CD14-positive monocyte (primary cell): ENCODE results near the gene CCNL1. TPM values are rescaled to one million over a fixed set of nuclear protein-coding genes. Genes with fewer than 3 reads are reported as not detected.

Source experiments
- DNase-seq, 3 donors: peaks; one replicate each; pipeline ENCODE4 v3.0.0-alpha.2; 2011 to 2022
- H2AFZ ChIP-seq: 2 replicates; pipeline ENCODE4 v1.6.0; 2012; ENCODE audit warnings: mild to moderate bottlenecking, low read depth, low read length, inconsistent platforms; ENCODE audit not compliant: insufficient read depth, poor library complexity, severe bottlenecking
- H3K27ac ChIP-seq, 2 donors: 1 replicate in 1 of 2; 2 replicates in 1 of 2; pipeline ENCODE4 v1.5.1; 2012 to 2013; ENCODE audit warnings: low read length in 2 of 2, control low read depth in 1 of 2, inconsistent platforms in 1 of 2, low read depth in 1 of 2, mild to moderate bottlenecking in 1 of 2
- H3K27me3 ChIP-seq, 2 donors: one replicate each; pipeline versions ENCODE4 v1.6.0 to v1.6.1; 2011 to 2013; ENCODE audit warnings: low read length in 2 of 2; ENCODE audit not compliant: control insufficient read depth in 2 of 2, insufficient read depth in 2 of 2
- H3K36me3 ChIP-seq, 2 donors: replicated peaks in 1 of 2; 1 replicate in 1 of 2; 2 replicates in 1 of 2; pipeline versions ENCODE4 v1.5.1 to v1.6.1; 2012 to 2013; ENCODE audit warnings: low read length in 2 of 2, control low read depth in 1 of 2, inconsistent platforms in 1 of 2, mild to moderate bottlenecking in 1 of 2; ENCODE audit not compliant: insufficient read depth in 2 of 2, control insufficient read depth in 1 of 2
- H3K4me1 ChIP-seq, 2 donors: 1 replicate in 1 of 2; 2 replicates in 1 of 2; pipeline versions ENCODE4 v1.5.1 to v1.6.1; 2012 to 2013; ENCODE audit warnings: low read length in 2 of 2, control low read depth in 1 of 2, inconsistent platforms in 1 of 2, mild to moderate bottlenecking in 1 of 2, moderate library complexity in 1 of 2; ENCODE audit not compliant: insufficient read depth in 2 of 2, control insufficient read depth in 1 of 2
- H3K4me2 ChIP-seq: replicated peaks from 2 replicates; pipeline ENCODE3; 2012; ENCODE audit warnings: low read length, moderate library complexity, mild to moderate bottlenecking; ENCODE audit not compliant: poor library complexity, severe bottlenecking; ENCODE audit errors: extremely low read depth
- H3K4me3 ChIP-seq, 3 experiments: fragments of 200-600 bp in 1 of 3; sonication (generic) in 1 of 3; replicated peaks in 1 of 3; 1 replicate in 2 of 3; 2 replicates in 1 of 3; pipeline ENCODE4 v1.5.1; 2011 to 2013; ENCODE audit warnings: low read length in 3 of 3, mild to moderate bottlenecking in 3 of 3, control low read depth in 2 of 3, low read depth in 2 of 3, inconsistent platforms in 1 of 3, moderate library complexity in 1 of 3
- H3K79me2 ChIP-seq: 2 replicates; pipeline ENCODE4 v1.6.0; 2012; ENCODE audit warnings: mild to moderate bottlenecking, control low read depth, inconsistent platforms, low read length, moderate library complexity; ENCODE audit not compliant: insufficient read depth
- H3K9ac ChIP-seq: 2 replicates; pipeline ENCODE4 v1.6.0; 2017; ENCODE audit warnings: low read length, mild to moderate bottlenecking; ENCODE audit not compliant: insufficient read depth, poor library complexity, severe bottlenecking
- H3K9me3 ChIP-seq, 2 donors: replicated peaks in 1 of 2; 1 replicate in 1 of 2; 2 replicates in 1 of 2; pipeline versions ENCODE4 v1.5.1 to v1.6.1; 2012 to 2013; ENCODE audit warnings: low read length in 2 of 2, control low read depth in 1 of 2; ENCODE audit not compliant: control insufficient read depth in 1 of 2, insufficient read depth in 1 of 2
- H4K20me1 ChIP-seq: 2 replicates; pipeline ENCODE4 v1.6.0; 2012; ENCODE audit warnings: mild to moderate bottlenecking, low read length, control low read depth, moderate library complexity; ENCODE audit not compliant: insufficient read depth
- H3K27ac Mint-ChIP-seq, 7 donors: one replicate each; pipeline ENCODE4 v1.8.0; 2020; ENCODE audit warnings: mild to moderate bottlenecking in 7 of 7, mixed read lengths in 7 of 7, moderate library complexity in 6 of 7, inconsistent platforms in 2 of 7
- H3K27me3 Mint-ChIP-seq, 3 donors: one replicate each; pipeline ENCODE4 v1.8.0; 2021 to 2022; ENCODE audit warnings: low read depth in 3 of 3, mild to moderate bottlenecking in 3 of 3, mixed read lengths in 3 of 3, moderate library complexity in 3 of 3, inconsistent platforms in 1 of 3
- H3K36me3 Mint-ChIP-seq, 2 donors: one replicate each; pipeline ENCODE4 v1.8.0; 2020; ENCODE audit warnings: mixed read lengths in 2 of 2, inconsistent platforms in 1 of 2, mild to moderate bottlenecking in 1 of 2
- H3K4me1 Mint-ChIP-seq: one replicate; pipeline ENCODE4 v1.8.0; 2020; ENCODE audit warnings: mild to moderate bottlenecking, mixed read lengths
- H3K4me3 Mint-ChIP-seq, 2 donors: one replicate each; pipeline ENCODE4 v1.8.0; 2020; ENCODE audit warnings: mild to moderate bottlenecking in 2 of 2, mixed read lengths in 2 of 2, moderate library complexity in 1 of 2
- H3K9me3 Mint-ChIP-seq, 7 donors: one replicate each; pipeline ENCODE4 v1.8.0; 2020 to 2022; ENCODE audit warnings: mixed read lengths in 7 of 7, mild to moderate bottlenecking in 6 of 7, moderate library complexity in 6 of 7, inconsistent platforms in 2 of 7
- WGBS: methylation state at CpG from one replicate; pipeline ENCODE4 v1.1.5; 2013; ENCODE audit warnings: missing lambda C conversion rate; ENCODE audit not compliant: insufficient coverage; 5-methylcytosine and 5-hydroxymethylcytosine counted together
- intact Hi-C, 2 donors: fragments of 100-400 bp; cut with micrococcal nuclease; formaldehyde crosslinking; loops; one replicate each; pipeline versions ENCODE4 v1.15.0 to v1.15.1; 2023
- polyA plus RNA-seq, 3 donors: library from polyadenylated mRNA; depleted of rRNA in 1 of 3; unstranded in 2 of 3; stranded (reverse) in 1 of 3; fragments of 300-500 nt in 2 of 3; fragments of >200 nt in 1 of 3; fragmentation: Illumina TruSeq in 2 of 3; gene quantifications; 1 replicate in 2 of 3; 2 replicates in 1 of 3; pipeline ENCODE4 v1.2.3, GENCODE V29; 2012 to 2021
- TF ChIP-seq, protein P1 (sequence below): fragments of 200-600 bp; IDR thresholded peaks from one replicate; pipeline ENCODE4 v1.8.0; 2022; ENCODE audit warnings: antibody characterized with exemption, mild to moderate bottlenecking

The CCNL1 gene
- polyA plus RNA-seq, 3 donors = 32.0 to 751 (median 42.3) TPM

DNA sequence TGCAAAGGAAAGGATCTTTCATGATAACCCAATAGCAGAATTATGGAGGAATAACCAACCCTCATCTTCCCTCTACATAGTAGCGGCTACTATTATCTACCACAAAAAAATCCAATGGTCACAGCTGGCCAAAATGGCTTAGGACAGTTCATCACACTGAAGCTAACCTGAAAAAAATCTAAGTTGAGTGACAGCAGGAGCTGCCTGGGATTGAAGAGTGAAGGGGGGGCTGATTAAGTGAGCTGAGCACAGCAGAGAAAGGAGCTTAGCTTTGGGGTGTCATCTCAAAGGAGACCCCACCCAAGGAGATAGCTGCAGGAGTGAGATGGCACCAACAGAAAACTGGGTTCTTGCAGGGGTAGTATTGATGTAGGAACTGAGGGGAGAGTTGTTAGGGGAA lies 33.6 kb downstream of the CCNL1 start:
- Histone ChIP-seq H3K4me2 (no peak overlapping the region), H3K27me3 (no peaks in the 10 kb centered on the region), H3K4me3 (no peak overlapping the region), H4K20me1 (no peaks in the 10 kb centered on the region), H3K9me3 (no peaks in the 10 kb centered on the region), H3K79me2 (no peaks in the 10 kb centered on the region), H3K27ac (no peak overlapping the region), H3K36me3 (no peaks in the 10 kb centered on the region), H3K4me1 (peaks cover 6 to 10% of the 10 kb centered on the region in 2 donors), H3K9ac (no peak overlapping the region), H2AFZ (peak overlapping the region; percentile 3)
- Mint-ChIP-seq H3K4me1 (peaks cover 21% of the 10 kb centered on the region), H3K9me3 (no peaks in the 10 kb centered on the region), H3K27me3 (peaks cover 1 to 4% (median 2%) of the 10 kb centered on the region in 3 donors), H3K27ac (no peak overlapping the region), H3K36me3 (no peaks in the 10 kb centered on the region), H3K4me3 (no peak overlapping the region)
- TF ChIP-seq, protein P1, sequence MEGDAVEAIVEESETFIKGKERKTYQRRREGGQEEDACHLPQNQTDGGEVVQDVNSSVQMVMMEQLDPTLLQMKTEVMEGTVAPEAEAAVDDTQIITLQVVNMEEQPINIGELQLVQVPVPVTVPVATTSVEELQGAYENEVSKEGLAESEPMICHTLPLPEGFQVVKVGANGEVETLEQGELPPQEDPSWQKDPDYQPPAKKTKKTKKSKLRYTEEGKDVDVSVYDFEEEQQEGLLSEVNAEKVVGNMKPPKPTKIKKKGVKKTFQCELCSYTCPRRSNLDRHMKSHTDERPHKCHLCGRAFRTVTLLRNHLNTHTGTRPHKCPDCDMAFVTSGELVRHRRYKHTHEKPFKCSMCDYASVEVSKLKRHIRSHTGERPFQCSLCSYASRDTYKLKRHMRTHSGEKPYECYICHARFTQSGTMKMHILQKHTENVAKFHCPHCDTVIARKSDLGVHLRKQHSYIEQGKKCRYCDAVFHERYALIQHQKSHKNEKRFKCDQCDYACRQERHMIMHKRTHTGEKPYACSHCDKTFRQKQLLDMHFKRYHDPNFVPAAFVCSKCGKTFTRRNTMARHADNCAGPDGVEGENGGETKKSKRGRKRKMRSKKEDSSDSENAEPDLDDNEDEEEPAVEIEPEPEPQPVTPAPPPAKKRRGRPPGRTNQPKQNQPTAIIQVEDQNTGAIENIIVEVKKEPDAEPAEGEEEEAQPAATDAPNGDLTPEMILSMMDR = no peak
- intact Hi-C loops = loop anchor here in 1 of 2 donors (5.0 kb wide), 1 partner anchor 39 kb away; no protein-coding TSS in a partner anchor
- WGBS = no CpG with 5 or more reads among the region's 1 CpG
- DNase-seq = no peak

DNA sequence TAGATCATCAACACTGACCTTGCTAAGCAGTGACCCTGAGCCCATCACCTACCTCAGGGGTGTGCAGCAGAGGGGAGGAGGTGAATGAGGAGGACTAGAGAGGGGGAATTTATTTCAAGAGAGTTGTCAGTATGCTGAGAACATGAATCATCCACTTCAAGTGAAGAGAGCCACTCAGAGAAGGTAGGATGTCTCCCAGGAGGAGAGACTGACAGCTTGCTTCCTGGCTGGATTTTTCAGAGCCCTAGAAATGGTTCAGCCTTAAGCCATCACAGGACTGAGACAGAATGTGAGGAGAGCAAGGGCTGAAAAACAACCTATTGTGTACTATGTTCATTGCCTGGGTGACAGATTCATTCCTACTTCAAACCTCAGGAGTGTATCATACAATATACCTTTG lies 34.8 kb downstream of the CCNL1 start:
- no peak overlapping the region for H3K9ac ChIP-seq
- peaks cover 1 to 7% (median 6%) of the 10 kb centered on the region in 3 donors for H3K27me3 Mint-ChIP-seq
- no peak for DNase-seq
- H3K9me3 Mint-ChIP-seq = peaks cover 0 to 2% (median 0%) of the 10 kb centered on the region in 7 donors
- H3K9me3 ChIP-seq = no peaks in the 10 kb centered on the region
- no peaks in the 10 kb centered on the region for H3K79me2 ChIP-seq
- intact Hi-C loops = loop anchor here in 1 of 2 donors (5.0 kb wide), 1 partner anchor 38 kb away; no protein-coding TSS in a partner anchor
- no peaks in the 10 kb centered on the region for H3K36me3 Mint-ChIP-seq
- no peak overlapping the region for H3K4me3 Mint-ChIP-seq
- peaks cover 0 to 2% of the 10 kb centered on the region in 2 donors for H3K27me3 ChIP-seq
- no peak overlapping the region for H2AFZ ChIP-seq
- no peak overlapping the region for H3K4me3 ChIP-seq
- no peak overlapping the region for H3K4me2 ChIP-seq
- no peaks in the 10 kb centered on the region for H4K20me1 ChIP-seq
- peaks cover 10% of the 10 kb centered on the region for H3K4me1 Mint-ChIP-seq
- H3K27ac Mint-ChIP-seq = no peak overlapping the region
- no peaks in the 10 kb centered on the region for H3K4me1 ChIP-seq
- TF ChIP-seq, protein P1 = no peak
- H3K27ac ChIP-seq = no peak overlapping the region
- H3K36me3 ChIP-seq = no peaks in the 10 kb centered on the region
